ENCODE data around the gene TNP1. TPM values are rescaled to one million over a fixed set of nuclear protein-coding genes. Genes with fewer than 3 reads are reported as not detected.
A peak's percentile ranks its signal among the peaks of the same experiment; 100 is the strongest.

Gene TNP1
- total and polyA plus RNA-seq, 2 donors (not counting 1 experiment from before 2014, with no cell fraction given): not detected

GRCh38 chr2:216827073-216827720 lies 32.7 kb downstream of the TNP1 start:
- Histone ChIP-seq H3K27me3 (ENCODE audit: control insufficient read depth, insufficient read depth, low read length) (peaks cover 8% of the 10 kb centered on the region), H3K9me3 (ENCODE audit: control insufficient read depth, insufficient read depth, low read depth, low read length) (no peaks in the 10 kb centered on the region), H3K4me1 (ENCODE audit: control insufficient read depth, extremely low read depth, insufficient read depth, low read length) (no peaks in the 10 kb centered on the region), H2AFZ (ENCODE audit: low read length) (no peak overlapping the region), H3K4me2 (ENCODE audit: extremely low read depth, insufficient read depth, low read length) (no peak overlapping the region), H3K4me3 (replicated peaks in 1 of 4; ENCODE audit: control extremely low read depth in 1 of 4, insufficient read depth in 1 of 4, low read depth in 3 of 4, low read length in 4 of 4) (no peak overlapping the region), H3K27ac (ENCODE audit: insufficient read depth, low read length) (no peak overlapping the region), H3K36me3 (ENCODE audit: control insufficient read depth, insufficient read depth, low read length) (no peaks in the 10 kb centered on the region), H3K79me2 (ENCODE audit: control insufficient read depth, insufficient read depth, low read length) (no peaks in the 10 kb centered on the region), H4K20me1 (ENCODE audit: control insufficient read depth, extremely low read depth, insufficient read depth, low read length) (no peaks in the 10 kb centered on the region), H3K9ac (ENCODE audit: insufficient read depth, low read length) (no peak overlapping the region)
- DNase-seq (ENCODE audit: low read depth in 2 of 2): peak in 1 of 2 donors; percentile 43
- no peak for TF ChIP-seq CTCF (conservative IDR thresholded peaks at IDR 0.05 in 1 of 2, IDR thresholded peaks at IDR 0.05 in 1 of 2; ENCODE audit: low read depth in 1 of 2, low read length in 2 of 2)

- Histone ChIP-seq H3K27ac (ENCODE audit: insufficient read depth, low read length) (no peak overlapping the region), H3K4me1 (ENCODE audit: control insufficient read depth, extremely low read depth, insufficient read depth, low read length) (no peaks in the 10 kb centered on the region), H3K79me2 (ENCODE audit: control insufficient read depth, insufficient read depth, low read length) (no peaks in the 10 kb centered on the region), H2AFZ (ENCODE audit: low read length) (no peak overlapping the region), H3K4me2 (ENCODE audit: extremely low read depth, insufficient read depth, low read length) (no peak overlapping the region), H4K20me1 (ENCODE audit: control insufficient read depth, extremely low read depth, insufficient read depth, low read length) (no peaks in the 10 kb centered on the region), H3K4me3 (replicated peaks in 1 of 4; ENCODE audit: control extremely low read depth in 1 of 4, insufficient read depth in 1 of 4, low read depth in 3 of 4, low read length in 4 of 4) (no peak overlapping the region), H3K9ac (ENCODE audit: insufficient read depth, low read length) (no peak overlapping the region), H3K27me3 (ENCODE audit: control insufficient read depth, insufficient read depth, low read length) (peaks cover 3% of the 10 kb centered on the region), H3K9me3 (ENCODE audit: control insufficient read depth, insufficient read depth, low read depth, low read length) (no peaks in the 10 kb centered on the region), H3K36me3 (ENCODE audit: control insufficient read depth, insufficient read depth, low read length) (no peaks in the 10 kb centered on the region)
- TF ChIP-seq CTCF (conservative IDR thresholded peaks at IDR 0.05 in 1 of 2, IDR thresholded peaks at IDR 0.05 in 1 of 2; ENCODE audit: low read depth in 1 of 2, low read length in 2 of 2) (no peak), EZH2 (IDR thresholded peaks at IDR 0.05; ENCODE audit: low read length, missing control alignments) (no peak)
- no peak for DNase-seq (ENCODE audit: low read depth in 2 of 2)
Measured at GRCh38 chr2:216822470-216822869, 37.4 kb downstream of the TNP1 start.

- no peak overlapping the region for H2AFZ ChIP-seq (ENCODE audit: low read length)
- H3K4me1 ChIP-seq (ENCODE audit: control insufficient read depth, extremely low read depth, insufficient read depth, low read length): no peaks in the 10 kb centered on the region
- no peak overlapping the region for H3K9ac ChIP-seq (ENCODE audit: insufficient read depth, low read length)
- TF ChIP-seq CTCF (conservative IDR thresholded peaks at IDR 0.05 in 1 of 2, IDR thresholded peaks at IDR 0.05 in 1 of 2; ENCODE audit: low read depth in 1 of 2, low read length in 2 of 2) (no peak), EZH2 (IDR thresholded peaks at IDR 0.05; ENCODE audit: low read length, missing control alignments) (no peak)
- H4K20me1 ChIP-seq (ENCODE audit: control insufficient read depth, extremely low read depth, insufficient read depth, low read length): no peaks in the 10 kb centered on the region
- H3K27ac ChIP-seq (ENCODE audit: insufficient read depth, low read length): no peak overlapping the region
- H3K27me3 ChIP-seq (ENCODE audit: control insufficient read depth, insufficient read depth, low read length): peaks cover 5% of the 10 kb centered on the region
- no peaks in the 10 kb centered on the region for H3K9me3 ChIP-seq (ENCODE audit: control insufficient read depth, insufficient read depth, low read depth, low read length)
- H3K79me2 ChIP-seq (ENCODE audit: control insufficient read depth, insufficient read depth, low read length): no peaks in the 10 kb centered on the region
- no peaks in the 10 kb centered on the region for H3K36me3 ChIP-seq (ENCODE audit: control insufficient read depth, insufficient read depth, low read length)
- DNase-seq (ENCODE audit: low read depth in 2 of 2): no peak
- H3K4me3 ChIP-seq (replicated peaks in 1 of 4; ENCODE audit: control extremely low read depth in 1 of 4, insufficient read depth in 1 of 4, low read depth in 3 of 4, low read length in 4 of 4): no peak overlapping the region
- H3K4me2 ChIP-seq (ENCODE audit: extremely low read depth, insufficient read depth, low read length): no peak overlapping the region
Measured at GRCh38 chr2:216820709-216821108, 39.2 kb downstream of the TNP1 start.

Measured in fibroblast of lung (primary cell).